ENCODE data around the gene NRM. TPM values are rescaled to one million over a fixed set of nuclear protein-coding genes. Genes with fewer than 3 reads are reported as not detected.

The NRM gene
- total and polyA plus RNA-seq, 2 of the 13 experiments (the other 11 are each of a cell fraction or from before 2014, with no cell fraction given), result 12.5 to 16.0 TPM

- peak; percentile 92; the same call in 1 of the 3 replicates for TF ChIP-seq MXI1 (IDR thresholded peaks at IDR 0.05; ENCODE audit: borderline replicate concordance, low read depth, low read length)
- TF ChIP-seq, protein P1, sequence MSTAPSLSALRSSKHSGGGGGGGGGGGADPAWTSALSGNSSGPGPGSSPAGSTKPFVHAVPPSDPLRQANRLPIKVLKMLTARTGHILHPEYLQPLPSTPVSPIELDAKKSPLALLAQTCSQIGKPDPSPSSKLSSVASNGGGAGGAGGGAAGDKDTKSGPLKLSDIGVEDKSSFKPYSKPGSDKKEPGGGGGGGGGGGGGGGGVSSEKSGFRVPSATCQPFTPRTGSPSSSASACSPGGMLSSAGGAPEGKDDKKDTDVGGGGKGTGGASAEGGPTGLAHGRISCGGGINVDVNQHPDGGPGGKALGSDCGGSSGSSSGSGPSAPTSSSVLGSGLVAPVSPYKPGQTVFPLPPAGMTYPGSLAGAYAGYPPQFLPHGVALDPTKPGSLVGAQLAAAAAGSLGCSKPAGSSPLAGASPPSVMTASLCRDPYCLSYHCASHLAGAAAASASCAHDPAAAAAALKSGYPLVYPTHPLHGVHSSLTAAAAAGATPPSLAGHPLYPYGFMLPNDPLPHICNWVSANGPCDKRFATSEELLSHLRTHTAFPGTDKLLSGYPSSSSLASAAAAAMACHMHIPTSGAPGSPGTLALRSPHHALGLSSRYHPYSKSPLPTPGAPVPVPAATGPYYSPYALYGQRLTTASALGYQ (CRISPR knock-in tag; IDR thresholded peaks at IDR 0.05), result 0 out of 2 replicates have a peak, but pooled peaks have one; percentile 9
- peak; percentile 57; the same call in 1 of the 2 replicates for TF ChIP-seq ZNF709 (CRISPR knock-in tag; IDR thresholded peaks at IDR 0.05)
- 0 out of 2 replicates have a peak, but pooled peaks have one; percentile 45 for TF ChIP-seq ZNF430 (CRISPR knock-in tag; IDR thresholded peaks at IDR 0.05)
- TF ChIP-seq PHF20 (CRISPR knock-in tag; IDR thresholded peaks at IDR 0.05), result peak; percentile 59
- TF ChIP-seq, protein P2, sequence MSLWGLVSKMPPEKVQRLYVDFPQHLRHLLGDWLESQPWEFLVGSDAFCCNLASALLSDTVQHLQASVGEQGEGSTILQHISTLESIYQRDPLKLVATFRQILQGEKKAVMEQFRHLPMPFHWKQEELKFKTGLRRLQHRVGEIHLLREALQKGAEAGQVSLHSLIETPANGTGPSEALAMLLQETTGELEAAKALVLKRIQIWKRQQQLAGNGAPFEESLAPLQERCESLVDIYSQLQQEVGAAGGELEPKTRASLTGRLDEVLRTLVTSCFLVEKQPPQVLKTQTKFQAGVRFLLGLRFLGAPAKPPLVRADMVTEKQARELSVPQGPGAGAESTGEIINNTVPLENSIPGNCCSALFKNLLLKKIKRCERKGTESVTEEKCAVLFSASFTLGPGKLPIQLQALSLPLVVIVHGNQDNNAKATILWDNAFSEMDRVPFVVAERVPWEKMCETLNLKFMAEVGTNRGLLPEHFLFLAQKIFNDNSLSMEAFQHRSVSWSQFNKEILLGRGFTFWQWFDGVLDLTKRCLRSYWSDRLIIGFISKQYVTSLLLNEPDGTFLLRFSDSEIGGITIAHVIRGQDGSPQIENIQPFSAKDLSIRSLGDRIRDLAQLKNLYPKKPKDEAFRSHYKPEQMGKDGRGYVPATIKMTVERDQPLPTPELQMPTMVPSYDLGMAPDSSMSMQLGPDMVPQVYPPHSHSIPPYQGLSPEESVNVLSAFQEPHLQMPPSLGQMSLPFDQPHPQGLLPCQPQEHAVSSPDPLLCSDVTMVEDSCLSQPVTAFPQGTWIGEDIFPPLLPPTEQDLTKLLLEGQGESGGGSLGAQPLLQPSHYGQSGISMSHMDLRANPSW (CRISPR knock-in tag; IDR thresholded peaks at IDR 0.05; ENCODE audit: borderline replicate concordance), result no peak
- TF ChIP-seq ZNF367 (CRISPR knock-in tag; IDR thresholded peaks at IDR 0.05; ENCODE audit: borderline replicate concordance), result no peak
- TF ChIP-seq MIXL1 (CRISPR knock-in tag; IDR thresholded peaks at IDR 0.05), result no peak
- TF ChIP-seq, protein P3, sequence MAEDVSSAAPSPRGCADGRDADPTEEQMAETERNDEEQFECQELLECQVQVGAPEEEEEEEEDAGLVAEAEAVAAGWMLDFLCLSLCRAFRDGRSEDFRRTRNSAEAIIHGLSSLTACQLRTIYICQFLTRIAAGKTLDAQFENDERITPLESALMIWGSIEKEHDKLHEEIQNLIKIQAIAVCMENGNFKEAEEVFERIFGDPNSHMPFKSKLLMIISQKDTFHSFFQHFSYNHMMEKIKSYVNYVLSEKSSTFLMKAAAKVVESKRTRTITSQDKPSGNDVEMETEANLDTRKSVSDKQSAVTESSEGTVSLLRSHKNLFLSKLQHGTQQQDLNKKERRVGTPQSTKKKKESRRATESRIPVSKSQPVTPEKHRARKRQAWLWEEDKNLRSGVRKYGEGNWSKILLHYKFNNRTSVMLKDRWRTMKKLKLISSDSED (CRISPR knock-in tag; IDR thresholded peaks at IDR 0.05), result no peak
- TF ChIP-seq ZNF841 (CRISPR knock-in tag; IDR thresholded peaks at IDR 0.05; ENCODE audit: borderline replicate concordance), result no peak
- TF ChIP-seq WIZ (CRISPR knock-in tag; IDR thresholded peaks at IDR 0.05), result no peak; the same call in 1 of the 2 replicates
- TF ChIP-seq RBFOX2 (IDR thresholded peaks at IDR 0.05; ENCODE audit: low read depth, low read length), result peak; percentile 86
- peak in 1 of 2 experiments; percentile 53; a peak in 2 of 4 replicates for TF ChIP-seq KLF16 (CRISPR knock-in tag; IDR thresholded peaks at IDR 0.05)
- peak; percentile 75; the same call in 1 of the 2 replicates for TF ChIP-seq REPIN1 (CRISPR knock-in tag; IDR thresholded peaks at IDR 0.05; ENCODE audit: borderline replicate concordance, low read depth)
- no peak for TF ChIP-seq ZNF766 (CRISPR knock-in tag; IDR thresholded peaks at IDR 0.05; ENCODE audit: borderline replicate concordance)
- no peak for TF ChIP-seq NR3C1 (CRISPR knock-in tag; IDR thresholded peaks at IDR 0.05)
- no peak; the same call in 1 of the 2 replicates for TF ChIP-seq ZNF792 (CRISPR knock-in tag; IDR thresholded peaks at IDR 0.05)
- peak; percentile 67 for TF ChIP-seq PHF8 (CRISPR knock-in tag; IDR thresholded peaks at IDR 0.05)
- TF ChIP-seq SP5 (CRISPR knock-in tag; IDR thresholded peaks at IDR 0.05; ENCODE audit: borderline replicate concordance, low read depth), result peak; percentile 58; the same call in 1 of the 2 replicates
- TF ChIP-seq TAF15 (IDR thresholded peaks at IDR 0.05; ENCODE audit: low read depth, low read length, poor library complexity, severe bottlenecking), result no peak
- 0 out of 2 replicates have a peak, but pooled peaks have one; percentile 3 for TF ChIP-seq ZNF629 (CRISPR knock-in tag; conservative IDR thresholded peaks at IDR 0.05)
- no peak for TF ChIP-seq ZNF264 (CRISPR knock-in tag; IDR thresholded peaks at IDR 0.05)
- peak; percentile 72 for TF ChIP-seq HNRNPLL (IDR thresholded peaks at IDR 0.05; ENCODE audit: low read depth, low read length, poor library complexity, severe bottlenecking)
- TF ChIP-seq NCOA1 (CRISPR knock-in tag; IDR thresholded peaks at IDR 0.05), result no peak
- TF ChIP-seq EZH2 (conservative IDR thresholded peaks at IDR 0.05; ENCODE audit: low read depth, low read length), result no peak
Observed at GRCh38 chr6:30719791-30720737, 29.3 kb upstream of the NRM start, which contains the start of gene TUBB (continued).

Data from HepG2 (cell line).